ENCODE results near the gene TNNI3.

- TF ChIP-seq CTCF (IDR thresholded peaks at IDR 0.05; ENCODE audit: insufficient read depth, low read length, poor library complexity, severe bottlenecking): no peak
- TF ChIP-seq EZH2phosphoT487 (conservative IDR thresholded peaks at IDR 0.05; ENCODE audit: low read length): no peak
Observed at GRCh38 chr19:55119053-55119452, 38.5 kb downstream of the TNNI3 start.
